ENCODE data around the gene RCAN1. TPM values are rescaled to one million over a fixed set of nuclear protein-coding genes. Genes with fewer than 3 reads are reported as not detected.

Gene RCAN1
- 6.7 TPM for polyA plus RNA-seq (2012; ENCODE audit: missing spikeins)

DNA sequence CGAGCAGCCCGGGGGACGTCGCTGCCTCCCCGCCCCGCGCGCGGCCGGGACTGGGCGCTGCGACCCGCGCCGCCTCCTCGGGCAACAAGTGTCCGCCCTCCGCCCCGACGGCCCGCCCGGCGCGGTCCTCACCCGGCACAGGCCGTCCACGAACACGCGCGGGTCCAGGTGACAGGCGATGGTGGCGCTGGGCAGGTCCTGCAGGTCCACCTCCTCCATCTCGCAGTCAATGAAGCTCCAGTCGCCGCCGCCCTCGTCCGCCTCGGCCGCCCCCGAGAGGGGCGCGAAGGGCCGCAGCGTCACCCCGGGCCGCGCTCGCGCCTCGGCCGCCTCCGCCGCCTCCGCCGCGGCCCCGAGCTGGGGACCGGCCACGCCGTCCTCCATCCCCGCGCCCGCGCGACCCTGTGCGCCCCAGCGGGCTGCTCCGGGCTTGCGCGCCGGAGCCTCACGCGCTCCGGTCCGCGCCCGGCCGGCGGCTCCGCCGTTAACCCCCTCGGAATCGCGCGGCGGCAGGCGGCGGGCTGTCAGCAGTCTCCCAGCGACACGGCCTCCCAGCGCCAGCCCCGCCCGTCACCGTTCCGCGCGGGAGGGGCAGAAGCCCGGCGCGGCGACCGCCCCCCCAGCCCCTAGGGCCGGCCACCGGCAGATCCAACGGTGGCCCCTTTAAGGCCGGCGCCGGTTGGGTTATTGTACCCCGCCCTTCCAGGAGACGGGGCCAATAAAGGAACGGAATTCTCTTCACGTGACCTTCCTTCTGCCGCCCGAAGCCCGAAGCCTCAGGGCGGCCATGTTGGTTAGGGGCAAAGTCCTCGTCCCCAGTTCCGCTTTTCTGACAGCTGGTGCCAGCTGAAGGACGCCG lies at the start of gene RCAN1:
TSS of gene RCAN1 (minus strand) at position 486 of the 859 bp plus-strand sequence. CDS start at position 384, 102 bp downstream.
- FAIRE-seq (peak; percentile 93), DNase-seq (ENCODE audit: insufficient read length) (peak; percentile 86)
- TF ChIP-seq POLR2AphosphoS5 (IDR thresholded peaks at IDR 0.05; ENCODE audit: low read depth, low read length) (0 out of 2 replicates have a peak, but pooled peaks have one; percentile 12), POLR2A (IDR thresholded peaks at IDR 0.05; ENCODE audit: low read depth, low read length) (no peak)

DNA sequence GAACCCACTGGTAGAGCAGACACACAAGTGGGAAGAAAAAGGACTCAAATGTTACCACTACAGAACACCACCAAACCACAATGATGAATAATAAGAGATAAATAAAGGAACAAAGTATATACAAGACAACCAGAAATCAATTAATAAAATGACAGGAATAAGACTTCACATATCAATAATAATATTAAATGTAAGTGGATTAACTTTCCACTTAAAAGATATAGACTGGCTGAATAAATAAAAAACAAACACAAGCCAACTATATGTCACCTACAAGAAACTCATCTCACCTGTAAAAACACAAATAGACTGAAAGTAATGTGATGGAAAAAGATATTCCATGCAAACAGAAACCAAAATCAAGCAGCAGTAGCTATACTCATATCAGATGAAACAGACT lies 46.9 kb upstream of the RCAN1 start:
- no peak for TF ChIP-seq TAF1 (IDR thresholded peaks at IDR 0.05; ENCODE audit: borderline replicate concordance, low read depth, low read length)
- no peak for TF ChIP-seq POLR2AphosphoS5 (IDR thresholded peaks at IDR 0.05; ENCODE audit: low read depth, low read length)
- TF ChIP-seq POLR2A (IDR thresholded peaks at IDR 0.05; ENCODE audit: low read depth, low read length) = no peak
- no peak for DNase-seq (ENCODE audit: insufficient read length)
- FAIRE-seq = no peak

DNA sequence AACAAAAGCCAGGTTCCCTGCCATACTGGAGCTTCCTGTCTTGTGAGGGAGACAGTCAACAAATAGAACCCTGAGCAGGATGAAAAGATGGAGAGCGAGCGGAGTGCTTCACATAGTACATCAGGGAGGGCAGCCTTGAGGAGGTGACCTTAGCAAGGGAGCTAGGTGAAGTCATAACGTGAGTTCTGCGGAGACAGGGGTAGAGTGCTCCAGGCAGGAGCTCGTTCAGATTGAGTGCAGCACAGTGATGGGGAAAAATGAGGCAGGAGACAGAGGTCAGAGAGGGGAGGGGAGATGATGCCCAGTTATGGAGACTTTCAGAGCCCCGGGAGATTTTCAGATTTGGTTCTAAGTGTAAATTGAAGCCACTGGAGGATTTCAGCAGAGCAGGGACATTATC lies 38.6 kb upstream of the RCAN1 start:
- no peak for TF ChIP-seq POLR2A (IDR thresholded peaks at IDR 0.05; ENCODE audit: low read depth, low read length)
- no peak for TF ChIP-seq TAF1 (IDR thresholded peaks at IDR 0.05; ENCODE audit: borderline replicate concordance, low read depth, low read length)
- TF ChIP-seq POLR2AphosphoS5 (IDR thresholded peaks at IDR 0.05; ENCODE audit: low read depth, low read length) = no peak
- DNase-seq (ENCODE audit: insufficient read length) = no peak
- FAIRE-seq = no peak

DNA sequence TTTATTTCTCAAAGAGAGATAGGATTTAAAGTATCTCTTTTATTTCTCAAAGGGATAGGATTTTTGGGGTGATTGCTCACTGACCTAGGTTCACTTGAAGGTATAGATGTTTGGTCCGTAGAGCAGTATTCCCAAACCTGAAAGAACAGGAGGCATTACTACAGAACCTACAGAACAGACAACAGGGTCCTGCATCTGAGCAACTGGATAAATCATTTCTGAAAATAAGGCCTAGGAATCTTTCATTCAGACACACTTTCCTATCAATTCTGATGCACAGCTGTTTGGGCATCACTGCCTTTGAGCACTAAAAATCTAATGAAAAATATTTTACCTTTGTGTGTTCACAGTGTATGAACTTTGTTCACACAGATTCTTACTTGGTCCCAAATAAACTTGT lies 36.7 kb upstream of the RCAN1 start:
- DNase-seq (ENCODE audit: insufficient read length) = no peak
- TF ChIP-seq POLR2A (IDR thresholded peaks at IDR 0.05; ENCODE audit: low read depth, low read length) = no peak
- no peak for TF ChIP-seq POLR2AphosphoS5 (IDR thresholded peaks at IDR 0.05; ENCODE audit: low read depth, low read length)
- TF ChIP-seq TAF1 (IDR thresholded peaks at IDR 0.05; ENCODE audit: borderline replicate concordance, low read depth, low read length) = no peak
- FAIRE-seq = no peak

DNA sequence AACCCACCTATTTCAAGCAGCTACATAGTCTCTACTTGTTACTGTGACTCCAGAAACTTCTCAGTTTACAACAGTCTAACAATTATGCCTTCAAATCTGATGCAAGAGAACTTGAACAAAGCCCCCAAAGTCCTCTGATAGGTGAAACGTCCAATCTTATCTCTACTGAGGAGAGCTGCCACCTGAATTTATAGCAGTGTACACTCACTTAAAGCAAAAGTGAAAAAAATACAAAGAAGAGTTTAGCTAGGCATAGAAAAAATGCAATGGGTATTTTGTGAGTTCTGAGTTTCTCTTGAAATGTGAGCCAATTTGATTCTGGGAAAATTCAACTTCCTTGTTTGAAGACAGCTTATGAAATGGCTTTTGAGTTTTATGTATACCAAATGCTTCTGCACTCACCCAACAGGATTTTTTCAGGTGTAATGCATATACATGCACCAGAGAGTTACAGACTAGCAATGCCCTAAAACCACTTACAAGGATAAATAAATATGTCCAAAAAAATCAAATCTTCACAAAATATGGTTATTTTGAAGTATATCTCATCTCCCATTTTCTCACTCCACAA lies 36.0 kb upstream of the RCAN1 start:
- DNase-seq (ENCODE audit: insufficient read length) = no peak
- FAIRE-seq = no peak
- TF ChIP-seq POLR2A (IDR thresholded peaks at IDR 0.05; ENCODE audit: low read depth, low read length) = no peak
- TF ChIP-seq TAF1 (IDR thresholded peaks at IDR 0.05; ENCODE audit: borderline replicate concordance, low read depth, low read length) = no peak
- TF ChIP-seq POLR2AphosphoS5 (IDR thresholded peaks at IDR 0.05; ENCODE audit: low read depth, low read length) = no peak

DNA sequence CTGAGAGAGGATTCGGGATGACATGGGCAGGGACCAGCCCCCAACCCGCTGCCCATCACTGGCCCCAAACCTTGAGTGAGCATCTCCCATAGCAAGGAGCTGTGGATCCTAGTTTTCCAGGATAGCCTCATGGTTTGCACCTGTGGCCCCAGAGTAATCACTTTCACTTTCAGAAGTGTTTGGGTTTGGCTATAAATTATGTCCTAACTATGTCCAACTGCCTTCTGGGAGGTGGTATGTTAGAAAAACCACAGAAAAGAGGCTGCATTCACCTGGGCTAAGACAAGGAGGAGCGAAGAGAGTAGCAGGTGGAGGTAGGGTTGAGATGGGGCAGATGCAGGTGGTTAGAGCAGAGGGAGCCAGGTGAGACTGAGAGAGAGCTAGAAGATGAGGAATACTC lies 34.5 kb upstream of the RCAN1 start:
- TF ChIP-seq POLR2AphosphoS5 (IDR thresholded peaks at IDR 0.05; ENCODE audit: low read depth, low read length) = no peak
- no peak for TF ChIP-seq POLR2A (IDR thresholded peaks at IDR 0.05; ENCODE audit: low read depth, low read length)
- no peak for TF ChIP-seq TAF1 (IDR thresholded peaks at IDR 0.05; ENCODE audit: borderline replicate concordance, low read depth, low read length)
- no peak for DNase-seq (ENCODE audit: insufficient read length)
- FAIRE-seq = no peak

DNA sequence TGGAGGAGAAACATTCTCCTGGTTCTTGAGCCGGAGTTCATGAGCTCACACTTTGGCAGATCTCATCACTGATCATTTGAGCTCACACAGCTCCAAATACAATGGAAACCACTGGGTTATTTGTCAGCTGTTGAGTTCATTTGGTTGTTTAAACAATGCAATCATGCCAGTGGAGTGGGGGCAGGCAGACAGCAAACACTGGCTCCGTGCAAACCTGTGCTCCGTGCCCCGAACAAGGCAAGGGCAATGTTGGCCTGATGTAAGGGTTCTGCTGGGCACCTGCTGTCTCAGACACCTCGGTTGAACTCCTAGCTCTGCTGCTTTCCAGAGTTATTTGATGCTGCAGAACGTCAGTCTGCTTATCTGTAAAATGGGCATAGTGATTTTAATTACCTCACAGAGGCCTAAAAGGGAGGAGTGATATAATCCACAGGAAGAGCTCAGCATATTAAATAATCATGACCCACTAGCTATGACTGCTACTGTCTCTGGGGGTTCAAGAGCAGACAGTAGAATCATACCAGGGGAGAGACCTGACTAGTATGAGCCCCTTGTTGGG lies 33.9 kb upstream of the RCAN1 start:
- TF ChIP-seq POLR2A (IDR thresholded peaks at IDR 0.05; ENCODE audit: low read depth, low read length) = no peak
- TF ChIP-seq TAF1 (IDR thresholded peaks at IDR 0.05; ENCODE audit: borderline replicate concordance, low read depth, low read length) = no peak
- no peak for TF ChIP-seq POLR2AphosphoS5 (IDR thresholded peaks at IDR 0.05; ENCODE audit: low read depth, low read length)
- no peak for DNase-seq (ENCODE audit: insufficient read length)
- FAIRE-seq = no peak

DNA sequence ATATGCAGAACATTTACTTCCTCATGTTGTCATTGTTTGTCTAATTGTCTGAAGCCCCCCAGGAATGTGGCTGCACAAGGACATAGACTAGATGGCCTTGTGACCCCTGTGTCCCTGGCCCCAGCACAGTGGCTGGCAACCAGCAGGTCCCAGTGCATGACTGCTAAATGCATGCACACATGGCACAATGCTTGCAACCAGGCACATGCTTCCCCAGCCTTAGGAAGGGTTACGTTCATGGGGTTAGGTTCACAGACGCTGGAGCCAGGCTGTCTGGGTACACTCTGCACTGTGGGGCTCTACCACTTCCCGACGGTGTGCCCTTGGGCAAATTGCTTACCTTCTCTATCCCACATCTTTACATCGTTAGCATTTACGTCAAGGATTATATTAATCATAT lies 32.6 kb upstream of the RCAN1 start:
- TF ChIP-seq TAF1 (IDR thresholded peaks at IDR 0.05; ENCODE audit: borderline replicate concordance, low read depth, low read length) (no peak), POLR2AphosphoS5 (IDR thresholded peaks at IDR 0.05; ENCODE audit: low read depth, low read length) (no peak), POLR2A (IDR thresholded peaks at IDR 0.05; ENCODE audit: low read depth, low read length) (no peak)
- no peak for FAIRE-seq
- no peak for DNase-seq (ENCODE audit: insufficient read length)

DNA sequence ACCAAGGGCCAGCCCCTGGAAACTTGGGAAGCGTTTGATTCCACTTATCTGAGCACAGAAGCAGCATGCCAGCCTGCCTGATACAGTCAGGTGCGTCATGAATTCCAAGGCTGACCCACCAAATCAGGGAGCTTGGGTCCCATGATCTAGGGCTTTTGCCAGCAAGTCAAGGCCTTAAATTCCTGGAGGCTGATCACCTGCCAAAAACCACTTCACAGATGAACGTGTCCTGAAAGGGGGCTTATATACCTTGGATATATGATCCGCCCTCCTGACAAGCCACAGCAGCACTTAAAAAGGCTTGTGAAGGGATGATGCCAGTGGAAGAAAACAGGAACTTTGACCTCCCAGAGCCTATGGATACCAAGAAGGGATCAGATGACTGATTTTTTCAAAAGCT lies 29.9 kb upstream of the RCAN1 start:
- DNase-seq (ENCODE audit: insufficient read length) (no peak), FAIRE-seq (no peak)
- TF ChIP-seq TAF1 (IDR thresholded peaks at IDR 0.05; ENCODE audit: borderline replicate concordance, low read depth, low read length) (no peak), POLR2AphosphoS5 (IDR thresholded peaks at IDR 0.05; ENCODE audit: low read depth, low read length) (no peak), POLR2A (IDR thresholded peaks at IDR 0.05; ENCODE audit: low read depth, low read length) (no peak)

DNA sequence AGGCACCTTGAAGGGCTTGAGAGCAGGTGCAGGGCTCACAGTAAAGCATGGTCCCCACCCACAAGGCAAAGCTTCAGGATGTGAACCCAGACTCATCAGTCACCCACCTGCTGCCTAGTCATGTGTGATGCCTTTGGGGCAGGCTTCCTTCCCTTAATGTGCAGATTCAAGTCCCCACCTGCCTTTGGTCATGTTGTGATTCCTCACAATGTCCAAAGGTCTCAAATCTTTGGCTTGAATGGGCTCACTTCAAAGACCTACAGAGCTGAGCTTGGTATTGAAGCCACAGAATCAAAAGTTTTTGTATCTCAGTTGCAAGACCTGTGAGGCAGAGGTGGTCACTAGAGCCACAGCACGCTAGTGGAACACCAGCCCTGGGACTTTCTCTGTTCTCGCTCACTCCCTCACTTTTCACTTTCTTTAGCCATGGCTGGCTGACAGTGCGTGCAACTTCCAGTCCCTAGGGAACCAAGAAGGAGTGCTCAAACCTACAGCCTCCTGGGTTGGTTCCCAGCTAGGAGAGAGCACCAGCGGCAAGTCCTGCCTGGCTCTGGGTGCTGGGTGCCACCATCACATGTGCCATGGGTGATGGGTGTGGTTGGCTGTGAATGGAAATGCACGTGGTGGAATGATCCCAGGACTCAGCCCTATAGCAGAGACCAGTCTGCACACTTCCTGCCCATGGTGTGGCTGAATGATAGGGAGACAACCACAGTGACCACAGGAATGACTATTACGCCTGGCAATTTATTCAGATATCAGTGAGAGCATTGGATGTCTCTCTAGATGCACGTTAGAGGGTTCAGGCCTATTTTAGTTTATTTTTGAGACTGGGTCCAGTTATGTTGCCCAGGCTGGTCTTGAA lies 27.5 kb upstream of the RCAN1 start:
- DNase-seq (ENCODE audit: insufficient read length) (no peak), FAIRE-seq (peak; percentile 89)
- TF ChIP-seq TAF1 (IDR thresholded peaks at IDR 0.05; ENCODE audit: borderline replicate concordance, low read depth, low read length) = 0 out of 2 replicates have a peak, but pooled peaks have one; percentile 26
- TF ChIP-seq POLR2A (IDR thresholded peaks at IDR 0.05; ENCODE audit: low read depth, low read length) = no peak

DNA sequence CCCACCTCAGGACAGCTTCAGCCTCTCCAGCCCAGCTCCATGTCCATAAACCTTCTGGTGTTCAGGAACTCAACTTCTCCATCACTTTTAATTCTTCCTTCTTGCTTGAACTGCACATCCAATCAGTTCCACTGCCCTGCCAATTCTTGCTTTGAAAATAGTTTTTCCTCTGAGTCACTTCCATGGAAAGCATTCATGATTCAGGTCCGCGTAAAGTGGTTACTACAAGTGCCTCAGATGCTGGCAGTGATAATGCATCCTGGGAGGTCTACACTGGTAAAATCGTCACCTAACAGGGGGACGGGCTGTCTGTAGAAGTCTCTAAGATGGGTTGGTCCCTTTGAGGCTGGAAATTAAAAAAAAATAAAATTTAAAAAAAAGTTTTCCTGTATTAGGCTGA lies 25.9 kb upstream of the RCAN1 start:
- TF ChIP-seq POLR2A (IDR thresholded peaks at IDR 0.05; ENCODE audit: low read depth, low read length) = no peak
- TF ChIP-seq TAF1 (IDR thresholded peaks at IDR 0.05; ENCODE audit: borderline replicate concordance, low read depth, low read length) = no peak
- TF ChIP-seq POLR2AphosphoS5 (IDR thresholded peaks at IDR 0.05; ENCODE audit: low read depth, low read length) = no peak
- FAIRE-seq (no peak), DNase-seq (ENCODE audit: insufficient read length) (no peak)
